Right kidney (tissue), 1 donor: ENCODE results near the gene CHTF18.
"Not testable (repeated sequence)": the region's sequence is repeated elsewhere in the genome, so short reads cannot be mapped to it uniquely, and the experiment has no call there.

Experiments
- DNase-seq: peaks from one replicate; pipeline ENCODE4 v3.0.0-alpha.2; 2016

The CHTF18 gene

GRCh38 chr16:807347-808084 lies 19.1 kb downstream of the CHTF18 start:
- DNase-seq = peak; percentile 88

DNA sequence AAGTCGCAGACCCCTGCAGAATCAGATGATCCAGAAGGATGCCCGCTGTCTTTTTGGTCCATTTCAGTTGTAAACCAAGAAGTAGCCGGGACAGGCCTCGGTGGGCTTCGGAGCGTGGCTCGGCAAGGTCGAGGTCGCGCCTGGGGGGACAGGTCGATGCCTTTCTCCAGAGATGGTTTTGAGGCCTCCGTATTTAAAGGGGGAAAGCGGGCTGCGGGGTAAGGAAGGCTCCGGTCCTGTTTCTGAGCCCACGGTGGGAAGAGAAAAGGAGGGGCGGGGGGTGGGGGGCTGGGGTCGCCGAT lies 19.6 kb downstream of the CHTF18 start:
- DNase-seq = no peak

DNA sequence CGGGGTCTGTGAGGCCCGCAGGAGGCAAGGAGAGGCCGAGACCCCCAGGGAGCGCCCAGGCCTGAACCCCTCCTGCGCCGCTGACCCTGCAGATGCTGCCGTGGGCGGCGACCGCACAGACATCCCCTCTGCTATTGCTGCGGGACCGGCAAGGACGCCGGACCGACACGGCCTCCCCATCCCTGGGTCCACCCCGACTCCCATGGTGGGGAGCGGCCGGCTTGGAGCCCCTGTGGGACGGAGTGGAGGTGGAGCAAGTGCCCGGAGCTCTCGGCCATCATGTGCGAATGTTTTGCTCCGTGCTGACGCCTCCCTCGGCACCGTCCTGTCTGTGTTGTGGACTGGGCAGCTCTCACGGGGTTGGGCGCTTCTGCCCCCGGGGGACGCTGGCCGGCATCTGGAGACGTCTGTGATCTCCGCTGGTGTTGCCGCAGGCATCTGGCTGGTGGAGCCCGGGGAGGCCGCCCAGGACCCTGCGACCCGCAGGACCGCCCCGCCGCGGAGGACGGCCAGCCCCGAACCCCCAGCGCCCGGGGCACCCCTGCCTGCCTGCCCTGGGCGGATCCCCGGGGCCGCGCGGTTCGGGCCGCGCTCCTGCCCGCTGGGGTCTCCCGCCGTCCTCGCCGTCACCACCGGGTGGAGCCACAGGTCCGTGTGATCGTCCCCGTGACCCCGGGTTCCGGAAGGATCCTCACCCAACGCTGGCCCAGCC lies 24.9 kb downstream of the CHTF18 start:
- DNase-seq = peak; percentile 40

GRCh38 chr16:813916-814412 lies 25.5 kb downstream of the CHTF18 start:
- peak; percentile 55 for DNase-seq

- no peak for DNase-seq
Measured at GRCh38 chr16:814974-815373, 26.6 kb downstream of the CHTF18 start.

- no peak for DNase-seq
Measured at GRCh38 chr16:815861-816260, 27.4 kb downstream of the CHTF18 start.

DNA sequence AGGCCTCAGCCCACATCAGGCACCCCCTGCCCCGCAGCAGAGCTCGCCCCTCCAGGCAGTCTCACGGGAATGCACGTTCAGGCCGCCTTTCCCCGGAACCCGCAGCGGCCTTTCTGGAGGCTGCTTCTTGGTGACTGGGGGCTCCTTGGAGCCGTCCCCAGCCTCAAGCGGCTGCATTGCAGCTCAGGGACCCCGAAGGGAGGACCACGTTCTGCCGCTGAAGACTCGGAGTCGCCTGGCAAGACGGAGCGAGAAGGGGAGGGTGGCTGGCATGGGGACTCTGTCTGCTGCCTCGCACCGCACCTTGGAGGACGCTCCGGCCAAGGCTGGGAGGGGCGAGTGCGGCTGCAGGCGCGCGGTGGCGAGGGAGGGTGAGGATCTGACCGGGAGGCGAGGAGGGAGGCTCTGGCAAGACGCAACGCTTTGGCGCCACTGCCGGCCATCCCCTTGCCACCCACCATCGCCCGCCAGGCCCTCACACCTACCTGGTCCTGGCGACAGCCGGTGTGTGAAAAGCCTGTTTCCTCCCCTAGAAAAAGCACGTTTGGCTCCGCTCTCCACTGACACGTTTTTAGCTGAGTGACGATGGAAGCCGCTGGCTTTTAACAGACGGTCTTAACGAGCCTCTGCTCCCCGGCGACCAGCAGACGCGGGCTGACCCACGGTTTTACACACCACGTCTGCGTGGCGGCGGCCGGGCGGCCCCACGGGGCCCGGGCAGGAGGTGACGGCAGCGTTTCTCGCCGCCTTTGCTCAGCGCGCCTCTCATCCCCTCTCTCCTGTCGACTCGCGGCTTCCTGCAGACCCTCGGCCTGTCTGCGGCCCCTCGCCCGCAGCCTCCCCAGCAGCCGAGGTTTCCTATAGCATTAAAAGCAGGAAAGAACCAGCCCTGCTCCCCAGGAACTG lies 28.8 kb downstream of the CHTF18 start:
- peak; percentile 31 for DNase-seq

GRCh38 chr16:818132-818531 lies 29.7 kb downstream of the CHTF18 start:
- no peak for DNase-seq

DNA sequence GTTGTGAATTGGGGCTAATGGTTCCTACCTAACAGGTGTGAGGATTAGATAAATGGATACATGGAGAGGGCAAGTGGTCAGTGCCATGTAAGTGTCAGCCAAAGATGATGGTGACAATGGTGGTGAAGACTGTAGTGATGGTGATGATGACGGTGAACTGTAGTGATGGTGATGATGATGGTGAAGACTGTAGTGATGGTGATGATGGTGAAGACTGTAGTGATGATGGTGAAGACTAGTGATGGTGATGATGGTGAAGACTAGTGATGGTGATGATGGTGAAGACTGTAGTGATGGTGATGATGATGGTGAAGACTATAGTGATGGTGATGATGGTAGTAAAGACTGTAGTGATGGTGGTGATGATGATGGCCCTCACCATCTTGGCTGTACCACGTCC lies 30.2 kb downstream of the CHTF18 start:
- DNase-seq = no peak

- no peak for DNase-seq
Measured at GRCh38 chr16:819336-820043, 31.1 kb downstream of the CHTF18 start.

DNA sequence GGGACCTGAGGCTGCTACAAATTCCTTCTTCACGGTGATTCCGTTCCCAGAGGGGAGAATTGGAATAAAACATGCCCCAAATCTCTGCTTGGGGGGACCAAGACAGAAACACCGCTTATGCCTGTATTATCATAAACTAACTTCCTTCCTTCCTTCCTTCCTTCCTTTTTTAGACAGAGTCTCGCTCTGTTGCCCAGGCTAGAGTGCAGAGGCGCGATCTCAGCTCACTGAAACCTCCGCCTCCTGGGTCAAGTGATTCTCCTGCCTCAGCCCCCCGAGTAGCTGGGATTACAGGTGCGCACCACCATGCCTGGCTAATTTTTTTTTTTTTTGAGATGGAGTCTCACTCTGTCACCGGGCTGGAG lies 31.6 kb downstream of the CHTF18 start:
- DNase-seq = not testable (repeated sequence)

DNA sequence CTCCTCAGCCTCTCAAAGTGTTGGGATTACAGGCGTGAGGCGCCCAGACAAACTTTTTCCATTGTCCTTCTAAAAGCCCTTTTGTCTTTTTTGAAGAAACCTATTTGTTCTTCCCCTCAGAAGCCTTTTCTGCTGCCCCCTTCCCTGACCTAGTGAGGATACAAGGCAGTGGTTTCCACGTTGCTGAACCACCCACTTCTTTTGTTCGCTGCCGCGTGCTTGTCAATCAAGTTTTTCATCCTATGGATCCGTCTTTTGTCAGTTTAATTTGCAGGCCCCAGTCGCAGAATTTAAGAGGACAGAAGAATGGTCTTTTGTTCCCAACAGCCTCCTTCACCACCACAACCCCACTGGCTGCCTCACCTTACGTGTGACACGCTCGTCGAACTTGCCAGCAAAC lies 32.3 kb downstream of the CHTF18 start:
- no peak for DNase-seq

GRCh38 chr16:821751-822150 lies 33.3 kb downstream of the CHTF18 start:
- no peak for DNase-seq

DNA sequence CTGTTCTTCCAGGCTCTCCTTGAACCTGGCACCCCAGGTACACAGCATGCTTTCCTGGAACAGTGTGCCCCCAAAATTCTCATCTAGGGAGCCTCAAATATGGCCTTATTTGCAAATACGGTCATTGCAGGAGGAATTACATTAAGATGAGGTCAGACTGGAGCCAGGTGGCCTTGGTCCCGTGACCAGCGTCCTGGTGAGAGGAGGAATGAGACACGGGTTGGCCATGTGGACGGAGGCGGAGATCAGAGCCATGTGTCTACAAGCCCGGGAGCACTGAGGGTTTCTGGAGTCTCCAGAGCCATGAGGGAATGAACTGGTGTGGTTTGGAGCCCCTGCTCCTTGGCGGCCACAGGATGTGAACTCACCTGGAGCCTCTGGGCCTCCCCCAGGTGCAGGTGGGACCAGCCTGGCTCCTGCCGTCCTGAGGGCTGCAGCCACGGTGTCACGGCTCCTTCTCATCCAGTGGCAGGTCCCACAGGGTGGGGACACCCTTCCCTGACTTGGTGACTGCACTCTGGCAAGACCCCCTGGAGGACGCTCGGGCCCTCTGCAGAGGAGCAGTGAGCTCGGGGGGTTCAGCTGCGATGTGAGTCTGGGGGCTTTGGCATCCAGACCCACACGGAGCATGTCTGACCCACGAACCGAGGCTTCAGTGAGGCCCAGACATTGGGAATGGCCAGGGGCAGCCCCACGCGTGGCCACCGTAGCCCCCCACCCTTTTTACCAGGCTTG lies 33.9 kb downstream of the CHTF18 start:
- no peak for DNase-seq

DNA sequence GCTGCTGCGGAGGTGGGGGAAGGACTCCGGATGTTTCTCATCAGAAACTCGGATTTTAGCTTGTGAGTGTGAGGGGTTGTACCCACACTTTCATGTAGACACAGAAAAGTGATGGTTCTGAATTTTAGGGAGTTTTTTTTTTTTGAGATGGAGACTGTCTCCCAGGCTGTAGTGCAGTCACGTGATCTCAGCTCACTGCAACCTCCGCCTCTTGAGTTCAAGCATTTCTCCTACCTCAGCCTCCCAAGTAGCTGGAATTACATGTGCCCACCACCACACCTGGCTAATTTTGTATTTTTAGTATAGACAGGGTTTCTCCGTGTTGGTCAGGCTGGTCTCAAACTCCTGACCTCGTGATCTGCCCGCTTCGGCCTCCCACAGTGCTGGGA lies 34.5 kb downstream of the CHTF18 start:
- DNase-seq = no peak

GRCh38 chr16:824194-824593 lies 35.8 kb downstream of the CHTF18 start:
- DNase-seq = no peak

DNA sequence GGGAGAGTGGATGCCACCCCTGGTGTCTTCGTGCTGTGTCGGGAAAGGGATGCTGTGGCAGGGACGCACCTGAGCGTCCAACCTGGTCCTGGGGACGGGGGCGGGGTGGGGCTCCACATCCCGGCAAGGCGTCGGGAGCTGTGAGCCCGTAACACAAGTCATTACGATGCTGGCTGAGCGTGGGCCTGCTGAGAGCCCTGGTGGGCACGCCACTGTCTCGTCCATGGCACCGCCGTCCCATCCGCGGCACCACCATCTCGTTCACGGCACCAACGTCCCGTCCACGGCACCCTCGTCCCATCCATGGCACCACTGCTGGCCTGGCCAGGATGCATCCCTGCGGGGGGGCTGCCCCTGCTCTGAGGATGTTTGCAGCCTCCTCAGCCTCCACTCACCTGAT lies 36.2 kb downstream of the CHTF18 start:
- DNase-seq = no peak

- DNase-seq = no peak
Measured at GRCh38 chr16:825341-826061, 37.1 kb downstream of the CHTF18 start.

- DNase-seq = no peak
Measured at GRCh38 chr16:827513-827912, 39.1 kb downstream of the CHTF18 start.

DNA sequence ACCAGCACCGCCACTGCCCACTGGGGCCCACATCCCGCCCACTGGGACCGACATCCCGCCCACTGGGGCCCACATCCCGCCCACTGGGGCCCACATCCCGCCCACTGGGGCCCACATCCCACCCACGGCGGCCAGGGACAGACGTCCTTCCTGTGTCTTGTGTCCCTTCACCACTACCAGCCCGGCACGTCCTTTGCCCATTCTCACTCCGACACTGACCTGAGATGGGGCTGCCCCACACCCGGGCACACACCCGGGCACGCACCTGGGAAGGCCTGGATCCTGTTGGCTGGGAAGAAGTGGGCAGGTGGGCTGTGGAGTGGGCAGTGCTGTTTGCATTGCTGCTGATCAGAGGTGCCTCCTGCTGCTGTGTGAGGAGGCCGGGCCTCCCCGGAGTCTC lies 40.5 kb downstream of the CHTF18 start:
- DNase-seq = no peak
